Type B pancreatic cell (in vitro differentiated cells): ENCODE data around the gene CCR3. TPM values are rescaled to one million over a fixed set of nuclear protein-coding genes. Genes with fewer than 3 reads are reported as not detected.

Experiments used
- DNase-seq: peaks from one replicate; pipeline ENCODE4 v3.0.0; 2021; ENCODE audit warnings: mixed read lengths; ENCODE audit not compliant: unreplicated experiment; ENCODE audit errors: extremely low spot score
- H3K27ac Mint-ChIP-seq: 2 replicates; pipeline ENCODE4 v1.8.0; 2021; ENCODE audit warnings: mild to moderate bottlenecking, mixed read lengths
- H3K27me3 Mint-ChIP-seq: 2 replicates; pipeline ENCODE4 v1.8.0; 2021; ENCODE audit warnings: mixed read lengths
- H3K36me3 Mint-ChIP-seq: 2 replicates; pipeline ENCODE4 v1.8.0; 2021; ENCODE audit warnings: mixed read lengths
- H3K4me1 Mint-ChIP-seq: one replicate; pipeline ENCODE4 v1.8.0; 2021; ENCODE audit warnings: mixed read lengths; ENCODE audit not compliant: unreplicated experiment
- H3K4me3 Mint-ChIP-seq: 2 replicates; pipeline ENCODE4 v1.8.0; 2021; ENCODE audit warnings: mild to moderate bottlenecking, mixed read lengths
- H3K9me3 Mint-ChIP-seq: 2 replicates; pipeline ENCODE4 v1.8.0; 2021; ENCODE audit warnings: mixed read lengths
- CTCF ChIP-seq: fragments of 200-600 bp; sonication (generic); conservative IDR thresholded peaks from 2 replicates; pipeline ENCODE4 v1.5.0; 2021; ENCODE audit warnings: antibody characterized with exemption, mild to moderate bottlenecking
- total RNA-seq: library from RNA; stranded (reverse); gene quantifications from 2 replicates; pipeline ENCODE4 v1.2.1, GENCODE V29; 2021; ENCODE audit warnings: low replicate concordance

The CCR3 gene
- total RNA-seq, 1 donor from 2014 or later = not detected

GRCh38 chr3:46293991-46294833 lies 52.0 kb downstream of the CCR3 start:
- no peak for TF ChIP-seq CTCF
- no peaks in the 10 kb centered on the region for H3K9me3 Mint-ChIP-seq
- H3K27ac Mint-ChIP-seq = no peak overlapping the region
- no peaks in the 10 kb centered on the region for H3K4me1 Mint-ChIP-seq
- no peak for DNase-seq
- no peaks in the 10 kb centered on the region for H3K36me3 Mint-ChIP-seq
- H3K4me3 Mint-ChIP-seq = no peak overlapping the region
- peaks cover 15% of the 10 kb centered on the region for H3K27me3 Mint-ChIP-seq

GRCh38 chr3:46296826-46297225 lies 54.6 kb downstream of the CCR3 start:
- Mint-ChIP-seq H3K4me3 (no peak overlapping the region), H3K4me1 (no peaks in the 10 kb centered on the region), H3K9me3 (no peaks in the 10 kb centered on the region), H3K27me3 (peaks cover 13% of the 10 kb centered on the region), H3K27ac (no peak overlapping the region), H3K36me3 (no peaks in the 10 kb centered on the region)
- TF ChIP-seq CTCF = no peak
- no peak for DNase-seq

DNA sequence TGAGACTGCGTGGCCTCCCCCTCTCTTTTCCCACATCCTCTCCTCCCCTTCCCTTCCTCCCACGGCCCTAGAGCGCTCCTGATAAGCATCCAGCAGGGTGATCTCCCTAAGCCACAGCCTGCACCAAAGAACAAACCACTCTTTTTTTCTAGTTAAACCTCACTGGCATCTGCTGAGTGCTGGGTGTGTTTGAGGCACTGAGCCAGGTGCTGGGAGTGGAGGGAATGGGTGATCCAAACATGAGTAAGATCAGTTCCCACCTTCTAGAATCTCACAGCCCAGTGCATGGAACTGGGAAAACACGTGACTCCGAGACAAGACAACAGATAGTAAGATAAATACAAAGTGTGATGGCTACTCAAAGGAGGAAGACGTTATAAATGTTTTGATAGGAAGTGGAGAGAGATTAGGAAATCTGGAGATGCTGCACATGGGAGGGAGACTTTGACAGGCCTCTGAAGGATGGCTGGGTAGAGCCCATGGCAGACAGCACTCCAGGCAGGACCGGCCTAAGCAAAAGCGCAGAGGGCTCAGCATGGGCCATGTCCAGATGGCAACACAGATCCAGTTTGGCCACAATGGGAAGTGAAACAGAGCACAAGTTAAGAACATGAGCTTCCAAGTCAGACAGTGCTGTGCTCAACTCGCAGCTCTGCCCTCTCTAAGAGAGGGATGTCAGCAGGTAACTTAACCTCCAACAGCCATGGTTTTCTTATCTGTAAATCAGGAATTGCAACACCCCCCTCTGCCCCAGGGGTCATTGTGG lies 55.6 kb downstream of the CCR3 start:
- Mint-ChIP-seq H3K36me3 (no peaks in the 10 kb centered on the region), H3K4me3 (no peak overlapping the region), H3K27me3 (peaks cover 13% of the 10 kb centered on the region), H3K4me1 (no peaks in the 10 kb centered on the region), H3K9me3 (no peaks in the 10 kb centered on the region), H3K27ac (no peak overlapping the region)
- no peak for TF ChIP-seq CTCF
- no peak for DNase-seq

GRCh38 chr3:46298871-46299607 lies 56.8 kb downstream of the CCR3 start:
- DNase-seq = no peak
- Mint-ChIP-seq H3K36me3 (no peaks in the 10 kb centered on the region), H3K4me3 (no peak overlapping the region), H3K4me1 (no peaks in the 10 kb centered on the region), H3K27ac (no peak overlapping the region), H3K27me3 (peaks cover 9% of the 10 kb centered on the region), H3K9me3 (no peaks in the 10 kb centered on the region)
- no peak for TF ChIP-seq CTCF

- DNase-seq = no peak
- no peak overlapping the region for H3K27ac Mint-ChIP-seq
- no peak for TF ChIP-seq CTCF
- no peaks in the 10 kb centered on the region for H3K36me3 Mint-ChIP-seq
- peaks cover 9% of the 10 kb centered on the region for H3K27me3 Mint-ChIP-seq
- H3K4me3 Mint-ChIP-seq = no peak overlapping the region
- H3K9me3 Mint-ChIP-seq = no peaks in the 10 kb centered on the region
- no peaks in the 10 kb centered on the region for H3K4me1 Mint-ChIP-seq
These were observed 57.6 kb downstream of the CCR3 start for GRCh38 chr3:46299608-46300460.
